Stimulated activated CD8-positive, alpha-beta memory T cell treated with anti-CD3 and anti-CD28 coated beads, Interleukin-4, amount 100 ng/mL, for 1 hour (primary cell): ENCODE data around the gene ZBTB18.
"Not testable (repeated sequence)": the region's sequence is repeated elsewhere in the genome, so short reads cannot be mapped to it uniquely, and the experiment has no call there.

Source experiments
- DNase-seq, 2 donors: peaks; one replicate each; pipeline ENCODE4 v3.0.0-alpha.2; 2020; ENCODE audit warnings: low read depth in 2 of 2, low spot score in 1 of 2

The ZBTB18 gene

GRCh38 chr1:244050835-244051444, at the start of gene ZBTB18:
Gene ZBTB18 (plus strand): TSS chr1:244051283. CDS start chr1:244051432, 149 bp downstream.
- no peak for DNase-seq

- DNase-seq = no peak
Observed at GRCh38 chr1:244002721-244003120, 48.4 kb upstream of the ZBTB18 start.

GRCh38 chr1:244005455-244005854, 45.6 kb upstream of the ZBTB18 start:
- DNase-seq = no peak

GRCh38 chr1:244006381-244006901, 44.6 kb upstream of the ZBTB18 start:
- DNase-seq = no peak

GRCh38 chr1:244006961-244007360, 44.1 kb upstream of the ZBTB18 start:
- no peak for DNase-seq

GRCh38 chr1:244010191-244010590, 40.9 kb upstream of the ZBTB18 start:
- no peak for DNase-seq

- no peak for DNase-seq
Observed at GRCh38 chr1:244010703-244011123, 40.4 kb upstream of the ZBTB18 start.

- no peak for DNase-seq
Observed at GRCh38 chr1:244011271-244011670, 39.8 kb upstream of the ZBTB18 start.

- no peak for DNase-seq
Observed at GRCh38 chr1:244011786-244012185, 39.3 kb upstream of the ZBTB18 start.

GRCh38 chr1:244012202-244012601, 38.9 kb upstream of the ZBTB18 start:
- no peak for DNase-seq

- no peak for DNase-seq
Observed at GRCh38 chr1:244013100-244013499, 38.0 kb upstream of the ZBTB18 start.

GRCh38 chr1:244014862-244015261, 36.2 kb upstream of the ZBTB18 start:
- DNase-seq = not testable (repeated sequence)

GRCh38 chr1:244019982-244020485, 31.0 kb upstream of the ZBTB18 start:
- no peak for DNase-seq

GRCh38 chr1:244021427-244021826, 29.7 kb upstream of the ZBTB18 start:
- DNase-seq = no peak

- no peak for DNase-seq
Observed at GRCh38 chr1:244022311-244022710, 28.8 kb upstream of the ZBTB18 start.

GRCh38 chr1:244022864-244023440, 28.1 kb upstream of the ZBTB18 start:
- DNase-seq = no peak

- DNase-seq = no peak
Observed at GRCh38 chr1:244027491-244028145, 23.5 kb upstream of the ZBTB18 start.

- no peak for DNase-seq
Observed at GRCh38 chr1:244028701-244029100, 22.4 kb upstream of the ZBTB18 start.

GRCh38 chr1:244029124-244029523, 22.0 kb upstream of the ZBTB18 start:
- no peak for DNase-seq

GRCh38 chr1:244030481-244031040, 20.5 kb upstream of the ZBTB18 start:
- DNase-seq = no peak

GRCh38 chr1:244035358-244035757, 15.7 kb upstream of the ZBTB18 start:
- no peak for DNase-seq

GRCh38 chr1:244037252-244037651, 13.8 kb upstream of the ZBTB18 start:
- DNase-seq = no peak
